HG03097 (cell line): ENCODE results near the gene HEXIM2.

Source experiments
- ATAC-seq: cut with Tn5 transposase; IDR thresholded peaks from one replicate; pipeline ENCODE4 v1.9.1; 2021; ENCODE audit not compliant: unreplicated experiment, low FRiP score

The HEXIM2 gene

DNA sequence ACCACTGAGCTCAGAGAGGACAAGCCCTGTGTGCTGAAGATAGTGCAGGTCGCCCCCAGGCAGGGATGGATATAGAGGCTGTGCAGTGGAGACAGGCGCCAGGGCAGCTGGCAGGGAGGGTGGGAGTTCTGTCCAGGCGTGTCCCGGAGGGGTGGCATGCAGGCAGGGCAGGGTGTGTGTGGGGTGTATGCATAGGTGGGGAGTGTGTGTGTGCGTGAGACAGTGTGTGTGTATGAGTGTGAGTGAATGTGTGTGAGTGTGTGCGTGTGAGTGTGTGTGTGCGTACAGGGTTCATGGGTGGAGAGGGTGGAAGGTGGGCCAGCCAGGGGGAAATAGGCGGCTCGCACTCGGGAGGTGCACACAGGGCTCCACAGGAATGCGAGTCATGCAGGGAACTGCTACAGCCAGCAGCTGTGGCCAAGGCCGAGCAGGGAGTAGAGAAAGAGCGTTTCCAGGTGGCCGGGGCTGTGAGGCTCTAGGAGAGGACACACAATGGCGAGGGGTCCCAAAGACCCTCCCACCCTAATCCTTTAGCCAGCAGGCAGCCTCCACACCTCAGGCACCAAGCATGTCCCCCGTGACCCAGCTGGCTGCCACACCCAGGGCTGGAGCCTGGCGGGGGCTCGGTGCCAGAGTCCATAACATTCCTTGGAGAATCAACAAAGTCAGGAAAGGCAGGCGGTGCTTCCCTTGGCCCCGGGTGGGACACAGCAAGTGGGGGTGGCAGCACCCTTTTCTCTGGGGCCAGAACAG is 34.0 kb upstream of the HEXIM2 start:
- ATAC-seq, result no peak

DNA sequence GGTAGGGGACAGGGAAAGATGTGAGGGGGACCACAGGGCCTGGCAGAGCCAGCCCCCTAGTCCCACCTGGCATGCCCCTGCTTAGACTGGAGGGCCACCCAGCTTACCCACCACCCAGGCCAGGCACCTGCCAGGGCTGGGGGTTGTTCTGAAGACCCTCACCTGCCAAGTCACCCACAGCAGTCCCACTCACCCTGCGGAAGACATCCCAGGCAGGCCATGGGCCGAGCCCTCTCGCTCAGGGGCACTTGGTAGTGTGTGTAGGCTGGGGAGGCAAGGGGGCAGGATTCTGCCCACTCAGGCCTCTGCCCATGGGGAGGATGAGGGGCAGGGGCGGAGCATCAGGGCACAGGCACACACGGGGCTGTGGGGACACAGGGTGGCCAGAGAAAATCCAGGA is 33.3 kb upstream of the HEXIM2 start:
- ATAC-seq, result no peak

DNA sequence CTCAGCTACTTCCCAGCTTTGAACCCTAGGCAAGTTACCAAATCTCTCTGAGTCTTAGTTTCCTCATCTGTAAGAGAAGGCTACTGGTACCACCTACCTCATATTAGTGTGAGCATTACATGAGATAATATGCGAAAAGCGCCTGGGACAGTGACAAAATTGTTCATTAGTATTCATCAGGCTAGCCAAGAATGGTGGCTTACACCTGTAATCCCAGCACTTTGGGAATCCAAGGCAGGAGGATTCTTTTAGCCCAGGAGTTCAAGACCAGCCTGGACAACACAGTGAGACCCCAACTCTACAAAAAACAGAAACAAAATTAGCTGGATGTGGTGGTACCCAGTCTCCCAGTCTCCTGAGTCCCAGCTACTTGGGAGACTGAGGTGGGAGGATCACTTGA is 32.7 kb upstream of the HEXIM2 start:
- no peak for ATAC-seq

DNA sequence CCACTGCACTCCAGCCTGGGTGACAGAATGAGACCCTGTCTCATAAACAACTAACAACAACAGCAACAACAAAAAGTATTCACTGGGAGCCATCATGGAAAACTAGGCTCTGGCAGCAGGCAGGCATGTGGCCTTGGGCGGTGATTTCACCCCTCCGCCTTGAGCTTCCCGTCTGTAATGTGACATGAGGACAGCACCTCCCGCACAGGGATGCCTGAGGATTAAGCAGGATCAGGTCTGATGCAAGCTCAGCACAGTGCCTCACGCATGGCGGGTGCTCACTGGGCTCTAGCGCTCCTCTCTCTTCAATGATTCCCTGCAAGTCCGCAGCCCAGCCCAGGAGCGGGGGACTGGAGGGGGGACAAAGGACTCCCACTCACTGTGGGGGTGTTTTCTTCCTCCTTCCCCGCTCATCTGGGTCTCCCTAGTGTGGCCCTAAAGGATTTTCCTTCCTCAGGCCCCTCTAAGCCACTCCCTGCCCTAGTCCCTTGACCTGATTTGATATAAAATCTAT is 32.2 kb upstream of the HEXIM2 start:
- no peak for ATAC-seq

DNA sequence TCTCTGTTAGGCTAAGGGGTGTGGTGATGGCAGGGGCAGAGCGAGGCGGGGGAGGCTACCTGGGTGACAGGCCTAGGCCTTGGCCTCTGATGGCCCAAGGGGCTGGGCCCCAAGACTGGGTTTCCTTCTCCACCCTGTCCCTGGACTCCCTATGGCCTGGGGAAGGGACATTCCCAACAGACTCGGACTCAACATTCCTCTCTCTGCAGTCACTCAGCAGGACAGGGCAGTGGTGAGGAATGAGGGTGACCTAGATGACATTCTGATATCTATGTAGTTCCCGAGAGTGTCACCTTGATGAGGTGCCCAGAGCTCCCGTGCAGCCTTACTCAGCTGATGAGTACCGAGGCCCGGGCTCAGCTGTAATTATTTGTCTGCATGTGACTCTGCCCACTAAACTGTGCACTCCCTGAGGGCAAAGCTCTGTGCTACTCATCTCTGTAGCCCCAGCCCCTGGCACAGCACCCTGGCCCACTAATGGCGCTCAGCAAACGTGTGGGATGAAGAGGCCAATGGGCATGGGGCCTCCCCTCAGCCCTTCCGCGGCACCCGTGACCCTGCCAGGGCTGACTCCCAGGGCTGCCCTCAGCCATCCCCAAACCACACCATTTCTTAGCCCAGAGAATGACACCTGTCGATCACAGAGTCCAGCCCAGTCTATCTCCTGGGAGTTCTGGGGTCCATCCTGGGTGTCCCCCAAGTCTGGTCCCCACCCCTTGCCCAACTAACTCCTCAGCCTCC is 31.6 kb upstream of the HEXIM2 start:
- ATAC-seq, result no peak

DNA sequence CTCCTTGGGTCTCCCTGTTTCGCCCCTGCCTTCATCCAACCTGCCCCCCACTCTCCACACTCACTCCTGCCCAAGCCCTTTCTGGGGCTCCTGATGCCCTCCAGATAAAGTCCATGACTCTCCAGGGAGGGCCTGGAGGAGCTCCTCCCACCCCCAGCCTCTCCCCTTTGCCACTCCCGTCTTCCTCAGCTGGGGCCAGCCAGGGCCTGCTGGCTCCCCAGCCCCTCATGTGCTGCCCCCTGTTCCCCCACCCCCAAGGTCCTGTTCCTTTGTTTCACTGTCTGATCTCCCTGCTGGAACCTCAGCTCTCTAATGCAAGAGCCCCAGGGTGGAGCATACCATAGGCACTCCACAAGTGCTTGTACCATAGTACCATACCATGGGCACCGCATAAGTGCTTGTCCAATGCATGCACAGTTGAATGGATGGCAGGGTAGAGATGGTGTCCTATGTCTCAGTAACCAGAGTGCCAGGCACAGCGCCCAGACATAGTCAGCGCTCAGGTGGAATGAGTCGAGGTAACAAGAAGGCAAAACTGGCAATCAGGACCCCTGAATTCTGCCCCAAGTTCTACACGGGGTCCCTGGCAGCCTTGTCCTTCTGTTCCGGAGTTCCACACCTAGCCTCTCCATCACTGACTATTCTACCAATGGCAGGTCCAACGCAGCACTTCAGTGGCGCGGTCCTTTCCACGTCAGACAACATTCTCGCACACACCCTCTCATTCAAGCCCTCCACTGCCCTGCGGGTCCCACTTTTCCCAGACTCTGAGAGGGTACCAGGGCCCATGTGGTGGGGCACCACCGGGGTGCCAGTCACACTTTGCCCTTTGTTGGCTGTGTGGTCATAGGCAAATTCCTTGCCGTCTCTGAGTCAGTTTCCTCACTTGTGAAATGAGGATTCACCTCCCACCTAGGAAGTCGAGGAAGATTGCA is 30.7 kb upstream of the HEXIM2 start:
- no peak for ATAC-seq

DNA sequence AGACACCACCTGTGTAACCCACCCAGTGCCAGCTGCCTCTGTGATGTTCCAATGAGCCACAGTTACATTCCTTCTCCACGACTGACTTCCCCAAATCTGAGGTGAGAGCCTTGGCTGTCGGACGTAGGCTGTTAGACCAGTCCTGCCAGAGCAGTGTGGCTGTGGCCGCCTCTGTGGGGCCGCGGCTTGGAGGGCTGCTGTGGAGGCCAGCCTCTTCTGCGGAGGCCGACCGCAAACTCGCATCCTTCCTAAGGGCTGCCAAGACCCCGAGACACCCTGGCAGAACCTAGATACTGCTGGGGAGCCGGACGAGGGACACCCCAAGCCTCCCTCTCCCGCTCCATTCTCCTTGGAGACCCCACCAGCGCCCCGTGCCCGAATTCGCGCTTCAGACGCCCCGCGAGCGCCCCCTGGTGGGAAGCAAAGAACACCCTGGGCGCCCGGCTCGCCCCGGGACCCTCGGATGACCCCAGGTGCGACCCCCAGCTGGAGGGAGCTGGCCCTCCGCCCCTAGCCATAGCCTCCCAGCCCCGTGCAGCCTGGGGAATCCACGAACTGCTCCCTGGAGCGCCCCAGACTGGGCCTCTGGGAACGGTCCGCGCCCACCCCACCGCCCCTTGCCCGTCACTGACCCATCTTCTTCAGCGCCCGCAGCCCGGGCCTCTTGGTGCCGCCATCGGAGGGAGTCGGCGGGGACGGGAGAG is 29.9 kb upstream of the HEXIM2 start:
- ATAC-seq, result no peak

DNA sequence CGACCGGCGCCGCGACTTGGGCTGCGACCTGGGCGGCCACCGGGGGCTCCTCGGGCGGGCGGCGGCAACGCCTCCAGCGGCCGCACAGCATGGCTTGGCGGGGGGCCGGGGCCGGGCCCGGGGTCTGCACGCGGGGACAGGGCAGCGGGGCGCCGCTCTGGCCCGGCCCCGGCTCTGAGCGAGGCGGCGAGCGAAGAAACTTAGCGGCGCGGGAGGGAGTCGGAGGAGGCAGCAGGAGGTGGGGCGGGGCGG is 29.4 kb upstream of the HEXIM2 start, which contains the start of gene PLCD3:
Gene PLCD3, minus strand, starts transcription at position 196 of the 252 bp plus-strand sequence. Its CDS starts 105 bp downstream, at position 91.
- ATAC-seq, result no peak

DNA sequence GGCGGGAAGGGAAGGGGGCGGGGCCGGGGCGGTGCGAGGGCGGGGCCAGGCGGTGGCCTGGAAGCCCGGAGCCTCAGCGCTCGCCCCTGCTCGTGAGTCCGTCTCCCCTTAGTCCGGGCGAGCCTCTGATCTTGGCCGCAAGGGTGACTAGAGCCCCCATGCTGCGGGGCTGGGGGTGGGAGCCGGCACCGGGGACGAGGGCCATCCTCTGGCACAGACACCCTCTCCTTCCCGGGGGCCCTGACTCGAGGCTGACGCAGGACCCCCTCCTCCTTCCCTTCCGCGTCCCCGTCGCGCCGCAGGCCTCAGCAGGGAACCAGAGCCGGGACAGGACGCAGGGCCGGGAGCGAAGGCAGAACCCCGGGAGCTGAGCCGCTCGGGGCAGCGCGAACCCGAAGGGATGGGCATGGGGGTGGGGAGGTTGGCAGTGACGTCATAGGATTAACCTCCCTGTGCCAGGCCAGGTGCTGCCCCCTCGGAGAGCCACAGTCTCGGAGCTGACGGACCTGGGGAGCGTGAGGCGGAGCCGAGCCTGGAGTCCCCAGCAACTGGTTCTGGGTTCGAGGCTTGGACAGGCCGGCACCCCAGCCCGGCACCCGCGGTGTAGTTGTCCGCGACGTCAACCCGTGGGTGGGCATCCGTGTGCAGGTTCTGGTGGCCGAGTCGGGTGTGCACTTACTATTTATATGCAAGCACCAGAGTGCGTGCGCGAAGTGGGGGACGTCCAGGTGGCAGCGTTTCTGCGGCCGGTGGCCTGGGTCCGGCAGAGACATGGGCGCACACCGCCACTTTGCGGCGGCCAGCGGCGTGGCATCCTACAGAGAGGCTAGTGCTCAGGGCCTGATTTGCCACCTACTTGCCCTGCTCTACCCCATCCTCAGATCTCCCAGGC is 28.9 kb upstream of the HEXIM2 start:
- no peak for ATAC-seq

DNA sequence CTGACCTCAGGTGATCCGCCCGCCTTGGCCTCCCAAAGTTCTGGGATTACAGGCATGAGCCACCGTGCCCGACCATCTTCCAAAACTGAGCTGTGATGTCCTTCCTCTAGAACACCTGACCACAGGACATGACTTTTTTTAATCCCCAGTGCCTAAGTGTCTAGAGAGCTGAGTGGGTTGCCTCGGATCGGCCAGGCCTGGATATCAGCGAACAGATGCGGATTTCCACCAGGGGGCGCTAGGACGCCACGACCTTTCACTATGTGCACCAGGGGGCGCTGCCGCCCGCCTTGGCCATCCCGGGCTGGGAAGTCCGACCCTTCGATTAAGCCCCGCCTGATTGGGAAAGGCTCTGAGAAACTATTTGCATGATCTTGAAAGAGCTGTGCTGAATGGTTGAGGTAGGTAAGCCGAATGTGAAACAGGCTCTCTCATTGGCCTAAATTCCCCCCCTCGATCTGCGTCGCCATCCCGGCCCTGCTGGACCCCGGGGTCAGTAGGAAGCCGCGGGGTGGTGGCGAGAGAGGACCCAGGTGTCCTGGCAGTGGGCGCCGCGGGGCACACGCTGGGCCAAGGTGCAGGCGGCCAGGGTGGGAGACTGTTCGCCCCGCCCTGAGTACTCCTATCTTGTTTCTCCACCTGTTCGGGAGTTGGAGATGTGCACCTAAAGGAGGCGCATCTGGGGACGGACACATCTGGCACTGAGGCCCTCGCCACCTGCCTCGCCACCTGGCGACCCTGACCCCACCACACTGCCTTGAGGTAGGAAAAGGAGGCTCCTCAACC is 26.3 kb upstream of the HEXIM2 start, which contains the start of gene ACBD4:
Gene ACBD4, plus strand, starts transcription at position 496 of the 786 bp plus-strand sequence. CDS start 458 bp downstream, outside the sequence.
- ATAC-seq, result peak; percentile 66

DNA sequence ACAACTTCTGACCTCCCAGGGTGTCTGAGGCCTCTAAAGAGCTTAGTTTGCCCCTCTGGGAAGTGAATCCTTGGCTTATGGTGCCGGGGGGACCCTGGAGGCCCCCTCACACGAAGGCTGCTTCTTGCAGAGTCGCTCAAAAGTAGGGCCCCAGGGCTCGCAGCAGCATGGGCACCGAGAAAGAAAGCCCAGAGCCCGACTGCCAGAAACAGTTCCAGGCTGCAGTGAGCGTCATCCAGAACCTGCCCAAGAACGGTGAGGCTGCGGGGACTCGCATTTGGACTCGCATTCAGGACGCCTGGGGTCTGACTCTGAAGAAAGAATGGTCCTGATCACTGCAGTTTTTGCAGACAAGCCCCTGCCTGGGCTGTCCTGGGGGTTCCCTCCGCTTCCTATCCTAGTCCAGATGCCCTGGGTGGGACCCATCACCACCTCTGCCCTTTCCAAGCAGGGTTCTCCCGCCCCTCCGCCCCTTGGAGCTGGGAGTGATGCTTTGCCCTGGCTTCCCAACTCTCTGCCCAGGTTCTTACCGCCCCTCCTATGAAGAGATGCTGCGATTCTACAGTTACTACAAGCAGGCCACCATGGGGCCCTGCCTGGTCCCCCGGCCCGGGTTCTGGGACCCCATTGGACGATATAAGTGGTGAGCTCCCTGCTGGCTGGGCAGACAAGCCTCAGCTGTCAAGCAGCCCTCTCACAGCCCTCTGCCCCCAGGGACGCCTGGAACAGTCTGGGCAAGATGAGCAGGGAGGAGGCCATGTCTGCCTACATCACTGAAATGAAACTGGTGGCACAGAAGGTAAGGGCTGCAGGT is 25.5 kb upstream of the HEXIM2 start:
- no peak for ATAC-seq

DNA sequence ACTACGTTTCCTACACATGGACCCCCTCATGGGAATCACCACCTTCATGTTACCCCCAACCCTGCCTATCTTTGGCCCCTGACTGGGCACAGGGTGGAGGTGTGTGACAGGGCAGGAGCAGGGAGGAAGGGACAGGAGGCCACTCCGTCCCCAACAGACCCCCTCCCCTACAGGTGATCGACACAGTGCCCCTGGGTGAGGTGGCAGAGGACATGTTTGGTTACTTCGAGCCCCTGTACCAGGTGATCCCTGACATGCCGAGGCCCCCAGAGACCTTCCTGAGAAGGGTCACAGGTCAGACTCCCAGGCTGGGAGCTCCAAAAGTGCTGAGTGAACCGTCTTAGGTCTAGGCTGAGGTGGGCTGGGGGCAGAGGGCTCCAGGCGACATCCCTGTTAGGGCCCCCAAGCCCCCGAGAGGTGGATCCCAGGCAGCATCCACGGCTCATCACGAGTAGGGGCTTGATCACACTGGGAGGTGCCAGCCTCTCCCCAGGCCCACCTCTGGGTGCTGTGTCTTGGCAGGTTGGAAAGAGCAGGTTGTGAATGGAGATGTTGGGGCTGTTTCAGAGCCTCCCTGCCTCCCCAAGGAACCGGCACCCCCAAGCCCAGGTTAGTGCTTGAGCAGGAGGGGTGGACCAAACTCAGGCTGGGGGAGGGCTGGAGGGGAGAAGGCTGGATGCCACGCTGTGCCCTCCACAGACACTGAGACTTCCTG is 24.7 kb upstream of the HEXIM2 start:
- no peak for ATAC-seq

DNA sequence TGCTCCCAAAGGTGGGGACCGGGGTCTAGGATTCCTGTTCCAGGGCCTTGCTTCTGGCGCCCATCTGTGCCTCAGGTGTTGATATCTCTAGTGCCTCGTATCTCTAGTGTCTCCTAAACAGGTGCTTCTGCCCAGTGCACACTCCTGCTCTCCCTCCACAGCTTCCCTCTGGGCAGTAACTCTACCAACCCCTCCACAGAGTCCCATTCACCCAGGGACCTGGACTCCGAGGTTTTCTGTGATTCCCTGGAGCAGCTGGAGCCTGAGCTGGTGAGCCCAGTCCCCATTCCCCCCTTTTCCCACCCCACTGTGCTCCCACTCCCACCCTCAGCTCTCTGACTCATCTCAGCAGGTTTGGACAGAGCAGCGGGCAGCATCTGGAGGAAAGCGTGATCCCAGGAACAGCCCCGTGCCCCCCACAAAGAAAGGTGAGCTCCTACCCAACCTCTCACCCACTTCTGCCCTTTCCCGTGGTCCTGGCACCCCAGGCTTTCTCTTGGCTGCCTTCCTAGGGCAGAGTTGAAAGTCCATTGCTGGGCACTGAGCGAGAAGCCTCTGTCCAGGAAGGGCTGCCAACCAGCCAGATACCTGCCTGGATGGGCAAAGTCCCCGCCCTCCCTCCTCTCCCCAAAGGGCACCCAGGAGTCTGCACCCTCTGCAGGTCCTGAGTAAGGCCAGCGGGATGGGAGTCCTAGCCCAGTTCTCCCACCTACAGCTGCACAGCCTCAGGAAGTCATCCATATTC is 23.9 kb upstream of the HEXIM2 start:
- no peak for ATAC-seq

DNA sequence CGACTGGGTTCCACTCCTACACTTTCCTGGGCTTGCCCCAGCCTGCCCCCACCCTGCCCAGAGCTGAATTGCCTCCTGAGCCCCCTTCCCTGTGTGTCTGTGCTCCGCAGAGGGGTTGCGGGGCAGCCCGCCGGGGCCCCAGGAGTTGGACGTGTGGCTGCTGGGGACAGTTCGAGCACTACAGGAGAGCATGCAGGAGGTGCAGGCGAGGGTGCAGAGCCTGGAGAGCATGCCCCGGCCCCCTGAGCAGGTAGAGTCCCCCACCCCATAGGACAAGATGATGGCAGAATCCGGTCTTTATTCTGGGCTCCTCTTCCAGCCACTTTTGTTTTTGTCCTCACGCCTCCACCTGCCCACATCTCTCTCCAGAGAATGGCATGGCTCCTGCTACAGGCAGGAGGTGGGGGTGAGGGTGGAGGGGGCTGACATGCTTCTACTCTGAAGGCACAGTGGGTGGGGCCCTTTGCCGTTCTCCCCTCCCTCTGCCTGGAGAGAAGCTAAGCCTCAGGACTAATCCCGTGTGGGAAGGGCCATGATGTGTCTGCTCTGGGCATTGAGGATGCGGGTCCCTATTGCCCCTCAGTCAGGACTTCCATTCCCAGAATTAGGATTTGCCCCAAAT is 22.7 kb upstream of the HEXIM2 start:
- no peak for ATAC-seq

DNA sequence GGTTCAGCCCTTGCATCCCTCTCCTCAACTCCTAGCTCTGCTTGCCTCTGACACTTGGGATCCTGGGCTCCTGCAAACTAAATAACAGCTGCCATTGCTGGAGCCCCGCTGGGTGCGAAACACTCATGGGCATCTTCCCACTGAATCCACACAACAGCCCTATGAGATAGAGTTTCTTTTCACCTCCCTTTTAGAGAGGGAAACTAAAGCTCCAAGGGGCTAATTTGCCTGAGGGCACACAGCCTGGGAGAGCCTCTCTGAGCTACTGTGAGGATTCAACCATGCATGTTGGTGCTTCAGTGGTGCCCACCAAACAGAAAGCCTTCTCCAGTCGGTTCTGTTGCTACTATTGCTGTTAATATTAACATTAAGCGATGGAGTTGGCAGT is 22.1 kb upstream of the HEXIM2 start:
- ATAC-seq, result no peak

DNA sequence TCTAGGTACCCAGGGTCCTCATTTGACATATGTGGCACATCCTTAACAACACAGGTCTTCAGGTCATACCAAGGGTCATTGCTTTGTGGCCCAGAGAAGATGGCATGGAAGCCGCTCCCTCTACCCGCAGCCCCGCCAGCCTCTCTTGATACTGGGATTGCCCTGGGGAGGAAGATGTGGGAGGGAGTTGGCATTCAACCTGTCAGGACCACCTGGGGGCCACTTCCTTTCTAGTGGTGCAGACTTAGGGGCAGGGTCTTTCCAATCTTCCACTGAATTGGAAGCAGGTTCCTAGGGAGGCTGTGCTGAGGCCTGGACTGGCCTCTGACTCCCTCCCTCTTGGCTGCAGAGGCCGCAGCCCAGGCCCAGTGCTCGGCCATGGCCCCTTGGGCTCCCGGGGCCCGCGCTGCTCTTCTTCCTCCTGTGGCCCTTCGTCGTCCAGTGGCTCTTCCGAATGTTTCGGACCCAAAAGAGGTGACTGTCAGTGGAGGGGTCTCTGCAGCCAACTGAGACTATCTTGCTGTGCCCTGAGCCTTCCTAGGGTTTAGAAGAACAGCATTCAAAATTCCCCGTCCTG is 18.5 kb upstream of the HEXIM2 start:
- no peak for ATAC-seq
